PC-3 (cell line): ENCODE measurements around the gene PRICKLE4. TPM values are rescaled to one million over a fixed set of nuclear protein-coding genes. Genes with fewer than 3 reads are reported as not detected.

Source experiments
- ATAC-seq: fragments of 200-7000 bp; cut with Tn5 transposase; 2 replicates; pipeline ENCODE4 v1.9.1; 2020; ENCODE audit warnings: mild to moderate bottlenecking, moderate library complexity
- BruUV-seq: library from RNA; stranded (reverse); fragments of 400-500 nt; replicated peaks from 2 replicates; lab custom pipeline; 2021; lab: Mats Ljungman, UMichigan
- CTCF ChIA-PET: fragments of 300-600 bp; sonication (Branson Sonifier 250); formaldehyde crosslinking; loops from one replicate; lab custom pipeline; 2022; ENCODE audit warnings: antibody characterized with exemption; lab: Charles Lee
- POLR2A ChIA-PET: fragments of 300-600 bp; sonication (Branson Sonifier 250); formaldehyde crosslinking; loops from one replicate; lab custom pipeline; 2022; ENCODE audit warnings: antibody characterized with exemption; ENCODE audit not compliant: unreplicated experiment; lab: Charles Lee
- DNase-seq: peaks from one replicate; pipeline ENCODE4 v3.0.0-alpha.2; 2015
- H2AFZ ChIP-seq: fragments of 300-600 bp; sonication (generic); 2 replicates; pipeline ENCODE4 v1.6.0; 2016; ENCODE audit warnings: antibody characterized with exemption, low read length
- H3F3A ChIP-seq: fragments of 300-600 bp; sonication (generic); one replicate; pipeline ENCODE4 v1.6.0; 2017; ENCODE audit warnings: antibody characterized with exemption, low read length, control low read depth, mild to moderate bottlenecking; ENCODE audit not compliant: unreplicated experiment
- H3K27ac ChIP-seq: fragments of 300-600 bp; sonication (generic); 2 replicates; pipeline ENCODE4 v1.5.1; 2016; ENCODE audit warnings: mild to moderate bottlenecking, low read length
- H3K27me3 ChIP-seq: fragments of 300-600 bp; sonication (generic); 2 replicates; pipeline ENCODE4 v1.6.1; 2016; ENCODE audit warnings: low read length, mixed read lengths
- H3K36me3 ChIP-seq: fragments of 300-600 bp; sonication (generic); 2 replicates; pipeline ENCODE4 v1.6.1; 2016; ENCODE audit warnings: low read depth, mixed run types, low read length, mixed read lengths
- H3K4me1 ChIP-seq: fragments of 300-600 bp; sonication (generic); 2 replicates; pipeline ENCODE4 v1.5.1; 2016; ENCODE audit warnings: low read length; ENCODE audit not compliant: insufficient read depth
- H3K4me2 ChIP-seq: fragments of 300-600 bp; sonication (generic); 2 replicates; pipeline ENCODE4 v1.6.0; 2016; ENCODE audit warnings: low read length
- H3K4me3 ChIP-seq: fragments of 300-600 bp; sonication (generic); 2 replicates; pipeline ENCODE4 v1.5.1; 2016; ENCODE audit warnings: mild to moderate bottlenecking, low read length, mixed read lengths
- H3K79me2 ChIP-seq: fragments of 300-600 bp; sonication (generic); 2 replicates; pipeline ENCODE4 v1.6.1; 2017; ENCODE audit warnings: low read length, mixed read lengths
- H3K9ac ChIP-seq: fragments of 300-600 bp; sonication (generic); 2 replicates; pipeline ENCODE4 v1.6.0; 2016; ENCODE audit warnings: mild to moderate bottlenecking, low read length
- H3K9me2 ChIP-seq: fragments of 300-600 bp; sonication (generic); replicated peaks from 2 replicates; pipeline ENCODE4 v1.6.1; 2016; ENCODE audit warnings: mixed run types, low read length, mixed read lengths
- H3K9me3 ChIP-seq: fragments of 300-600 bp; sonication (generic); 2 replicates; pipeline ENCODE4 v1.6.1; 2016; ENCODE audit warnings: low read length, mixed read lengths
- H4K20me1 ChIP-seq: fragments of 300-600 bp; sonication (generic); 2 replicates; pipeline ENCODE4 v1.6.1; 2016; ENCODE audit warnings: low read length, mixed read lengths
- CTCF ChIP-seq: fragments of 300-600 bp; sonication (generic); conservative IDR thresholded peaks from 2 replicates; pipeline ENCODE4 v1.5.1; 2017; ENCODE audit warnings: antibody characterized with exemption, low read depth, mild to moderate bottlenecking, low read length
- EZH2 ChIP-seq: fragments of 300-600 bp; sonication (generic); IDR thresholded peaks from one replicate; pipeline ENCODE4 v1.6.1; 2017; ENCODE audit warnings: antibody characterized with exemption, mild to moderate bottlenecking, low read length; ENCODE audit not compliant: unreplicated experiment
- EZH2phosphoT487 ChIP-seq: fragments of 300-600 bp; sonication (generic); IDR thresholded peaks from 2 replicates; pipeline ENCODE4 v1.6.1; 2018; ENCODE audit warnings: mild to moderate bottlenecking, antibody characterized with exemption, low read length, borderline replicate concordance
- intact Hi-C: fragments of 100-400 bp; cut with micrococcal nuclease; formaldehyde crosslinking; loops from 2 replicates; pipeline ENCODE4 v1.9.0; 2023
- total RNA-seq: library from RNA; depleted of rRNA; stranded (reverse); fragments of >200 nt; gene quantifications from 2 replicates; pipeline ENCODE4 v1.2.3, GENCODE V29; 2014

Gene PRICKLE4
- total RNA-seq, 1 experiment from 2014 or later, result 0.26 TPM

GRCh38 chr6:41785689-41786450 lies 5.3 kb downstream of the PRICKLE4 start:
- intact Hi-C loops, result loop anchor here (2.0 to 10.0 kb wide), 4 partner anchors 51 to 439 kb away; partner anchors contain the start of gene TFEB
- Histone ChIP-seq H3K79me2 (peaks cover 21% of the 10 kb centered on the region), H3K9ac (peak overlapping the region; percentile 96), H3K9me2 (no peaks in the 10 kb centered on the region), H3K9me3 (no peaks in the 10 kb centered on the region), H3K27ac (no peak overlapping the region), H3K4me2 (peak overlapping the region; percentile 94), H3F3A (no peaks in the 10 kb centered on the region), H4K20me1 (no peaks in the 10 kb centered on the region), H2AFZ (peak overlapping the region; percentile 67), H3K4me1 (peaks cover 26% of the 10 kb centered on the region), H3K36me3 (peaks cover 20% of the 10 kb centered on the region), H3K4me3 (peak overlapping the region; percentile 89), H3K27me3 (no peaks in the 10 kb centered on the region)
- no peak for TF ChIP-seq CTCF
- no peak for TF ChIP-seq EZH2phosphoT487
- TF ChIP-seq EZH2, result no peak
- ChIA-PET CTCF (interaction anchor here (0.6 to 1.2 kb wide), 3 partner anchors 52 to 149 kb away, joined by 3 to 6 read pairs (median 4); partner anchors contain the start of genes BYSL and MED20), POLR2A (interaction anchor here (0.6 kb wide), 1 partner anchor 110 kb away, joined by 3 read pairs; no protein-coding TSS in a partner anchor)
- ATAC-seq (peak; percentile 5), DNase-seq (no peak)
- no TSS peak for BruUV-seq

GRCh38 chr6:41786451-41787218 lies 6.1 kb downstream of the PRICKLE4 start:
- Histone ChIP-seq H3K79me2 (peaks cover 21% of the 10 kb centered on the region), H3K36me3 (peaks cover 25% of the 10 kb centered on the region), H3F3A (no peaks in the 10 kb centered on the region), H4K20me1 (no peaks in the 10 kb centered on the region), H3K4me3 (peak overlapping the region; percentile 89), H2AFZ (peak overlapping the region; percentile 90), H3K4me2 (peak overlapping the region; percentile 94), H3K9me2 (no peaks in the 10 kb centered on the region), H3K4me1 (peaks cover 18% of the 10 kb centered on the region), H3K27ac (peak overlapping the region; percentile 51), H3K27me3 (no peaks in the 10 kb centered on the region), H3K9me3 (no peaks in the 10 kb centered on the region), H3K9ac (peak overlapping the region; percentile 96)
- ATAC-seq (peak; percentile 83), DNase-seq (peak; percentile 85)
- POLR2A ChIA-PET, result interaction anchor here (0.6 kb wide), 1 partner anchor 110 kb away, joined by 3 read pairs; no protein-coding TSS in a partner anchor
- TF ChIP-seq CTCF (peak; percentile 62), EZH2phosphoT487 (no peak), EZH2 (no peak)
- intact Hi-C loops, result loop anchor here (1.0 to 10.0 kb wide), 5 partner anchors 52 to 438 kb away; partner anchors contain the start of genes BYSL, MED20 and TFEB
- CTCF ChIA-PET, result interaction anchor here (0.5 to 1.2 kb wide), 6 partner anchors 53 to 665 kb away, joined by 3 to 6 read pairs (median 3); partner anchors contain the start of genes BYSL, MED20 and TRERF1
- BruUV-seq, result TSS peak; percentile 87
